ENCODE measurements around the gene NLGN4Y.

NLGN4Y gene

GRCh38 chrY:14524272-14525231 is at the start of gene NLGN4Y:
Gene NLGN4Y (plus strand): TSS chrY:14524529. CDS start chrY:14622120, 97,591 bp downstream.
- no peak for DNase-seq

DNA sequence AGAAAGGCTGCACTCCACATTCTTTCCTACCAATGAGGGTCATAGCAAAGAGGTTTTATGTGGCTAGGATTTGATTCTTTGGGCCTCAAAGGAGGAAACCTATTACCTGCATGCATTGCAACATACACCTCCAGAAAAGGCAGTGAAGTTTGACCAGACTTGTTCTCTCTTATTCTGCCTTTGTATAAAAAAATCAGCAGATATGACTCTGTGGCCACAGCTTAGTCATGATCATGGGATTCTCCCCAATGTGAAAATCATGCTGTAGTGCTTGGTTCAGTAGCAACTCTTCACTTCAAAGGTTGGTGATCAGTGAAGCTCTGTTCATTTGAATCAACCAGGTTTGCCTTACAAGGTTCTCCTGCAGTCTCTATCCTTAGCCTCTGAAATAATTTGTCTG is 38.4 kb upstream of the NLGN4Y start:
- no peak for DNase-seq

GRCh38 chrY:14490226-14490625 is 34.1 kb upstream of the NLGN4Y start:
- no peak for DNase-seq

DNA sequence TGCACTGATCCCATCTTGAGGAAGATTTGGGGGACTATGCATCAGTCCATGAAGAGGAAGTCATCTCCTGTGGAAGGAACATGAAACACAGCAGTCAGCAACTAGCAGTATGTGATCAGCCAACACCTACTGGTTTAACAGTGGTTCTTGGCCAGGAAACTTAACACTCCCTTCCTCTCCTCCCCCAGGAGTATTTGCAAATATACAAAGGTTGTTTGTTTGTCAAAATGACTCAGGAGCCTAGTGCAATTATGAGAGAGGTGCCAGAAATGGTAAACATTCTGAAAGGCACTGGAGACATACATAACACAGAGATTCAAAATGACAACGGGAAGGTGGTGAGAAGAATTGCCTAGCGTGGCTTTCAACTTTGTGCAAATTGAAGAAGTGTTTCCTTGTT is 26.3 kb upstream of the NLGN4Y start:
- no peak for DNase-seq

GRCh38 chrY:14504592-14504991 is 19.7 kb upstream of the NLGN4Y start:
- DNase-seq: no peak

- no peak for DNase-seq
Observed at GRCh38 chrY:14522379-14522950, 1.9 kb upstream of the NLGN4Y start.

- DNase-seq: no peak
Observed at GRCh38 chrY:14523491-14524271, 648 bp upstream of the NLGN4Y start.

- no peak for DNase-seq
Observed at GRCh38 chrY:14525315-14525714, 986 bp downstream of the NLGN4Y start.

DNA sequence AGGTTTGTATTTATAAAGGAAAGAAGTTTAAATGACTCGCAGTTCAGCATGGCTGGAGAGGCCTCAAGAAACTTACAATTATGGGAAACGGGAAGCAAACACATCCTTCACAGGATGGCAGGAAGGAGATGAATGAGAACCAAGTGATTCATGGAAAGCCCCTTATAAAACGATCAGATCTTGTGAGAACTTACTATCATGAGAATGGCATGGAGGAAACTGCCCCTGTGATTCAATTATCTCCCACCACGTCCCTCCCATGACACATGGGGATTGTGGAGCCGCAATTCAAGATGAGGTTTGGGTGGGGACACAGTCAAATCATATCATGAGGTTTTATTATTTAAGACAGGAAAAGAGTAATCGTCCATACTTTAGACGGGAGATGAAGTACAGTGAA is 4.0 kb downstream of the NLGN4Y start:
- DNase-seq: no peak

- no peak for DNase-seq
Observed at GRCh38 chrY:14536703-14537102, 12.4 kb downstream of the NLGN4Y start.

DNA sequence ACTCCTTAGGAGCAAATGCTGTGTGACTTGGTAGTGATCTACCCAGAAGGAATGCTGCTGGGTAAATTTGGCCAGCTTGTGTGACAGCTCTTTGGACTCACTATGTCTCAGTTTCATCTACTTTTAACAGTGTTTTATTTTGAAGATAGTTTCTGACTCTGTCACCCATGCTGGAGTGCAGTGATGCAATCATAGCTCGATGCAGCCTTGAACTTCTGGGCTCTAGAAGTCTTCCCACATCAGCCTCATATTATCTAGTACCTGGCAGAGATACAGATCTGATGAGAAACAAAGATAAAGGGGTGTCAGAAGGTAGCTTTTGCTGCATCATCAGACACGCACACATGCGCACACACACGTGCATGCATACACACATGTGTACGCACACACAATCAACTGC is 19.2 kb downstream of the NLGN4Y start:
- DNase-seq: no peak

DNA sequence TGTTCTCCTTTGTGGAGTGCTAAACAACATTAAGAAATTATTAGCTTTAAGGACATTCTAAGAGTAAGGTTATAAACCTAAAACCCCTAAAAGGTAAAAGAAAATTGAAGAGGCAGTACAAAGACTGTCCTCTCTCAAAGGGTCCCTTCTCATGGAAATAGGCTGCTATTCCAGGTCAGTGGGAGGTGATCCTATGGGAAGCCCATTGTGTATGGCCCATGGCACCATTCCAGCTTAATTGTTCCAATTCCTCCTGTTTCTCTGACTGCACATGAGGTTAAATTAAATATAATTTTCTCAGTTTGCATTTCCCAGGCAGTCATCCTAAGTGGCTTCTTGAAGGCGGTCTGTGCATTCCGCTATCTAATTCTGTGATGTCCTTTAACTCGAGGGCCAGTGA is 57.0 kb downstream of the NLGN4Y start:
- no peak for DNase-seq

DNA sequence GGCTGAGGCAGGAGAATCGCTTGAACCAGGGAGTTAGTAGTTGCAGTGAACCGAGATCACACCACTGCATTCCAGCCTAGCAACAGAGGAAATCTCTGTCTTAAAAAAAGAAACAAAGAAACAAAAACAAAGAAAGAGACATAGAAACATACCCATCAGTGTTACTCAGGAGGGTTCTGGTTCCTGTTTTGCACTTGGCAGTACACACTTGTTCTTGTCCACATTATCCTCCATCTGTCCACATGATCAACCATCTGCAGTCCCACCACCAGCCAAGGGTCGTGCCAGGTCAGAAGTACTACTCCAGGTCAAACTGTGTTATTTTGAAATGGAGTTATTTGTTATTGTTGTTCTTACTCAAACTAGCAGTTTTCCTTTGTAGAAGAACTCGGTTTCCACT is 62.4 kb downstream of the NLGN4Y start:
- no peak for DNase-seq

DNA sequence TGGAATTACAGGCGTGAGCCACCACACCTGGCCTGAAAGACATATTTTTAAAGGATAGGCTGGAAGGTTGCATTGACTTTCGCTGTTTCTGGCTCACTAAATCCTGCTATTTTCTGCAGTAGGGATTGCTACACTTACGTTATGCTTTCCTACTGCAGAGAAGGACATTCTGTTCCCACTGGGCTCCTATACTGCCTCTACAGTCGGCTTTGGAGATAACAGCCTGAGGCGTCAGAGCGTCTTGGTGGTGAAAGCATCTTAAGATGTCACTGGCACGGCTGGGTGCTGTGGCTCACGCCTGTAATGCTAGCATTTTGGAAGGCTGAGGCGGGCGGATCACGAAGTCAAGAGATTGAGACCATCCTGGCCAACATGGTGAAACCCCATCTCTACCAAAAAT is 77.0 kb downstream of the NLGN4Y start:
- no peak for DNase-seq

DNA sequence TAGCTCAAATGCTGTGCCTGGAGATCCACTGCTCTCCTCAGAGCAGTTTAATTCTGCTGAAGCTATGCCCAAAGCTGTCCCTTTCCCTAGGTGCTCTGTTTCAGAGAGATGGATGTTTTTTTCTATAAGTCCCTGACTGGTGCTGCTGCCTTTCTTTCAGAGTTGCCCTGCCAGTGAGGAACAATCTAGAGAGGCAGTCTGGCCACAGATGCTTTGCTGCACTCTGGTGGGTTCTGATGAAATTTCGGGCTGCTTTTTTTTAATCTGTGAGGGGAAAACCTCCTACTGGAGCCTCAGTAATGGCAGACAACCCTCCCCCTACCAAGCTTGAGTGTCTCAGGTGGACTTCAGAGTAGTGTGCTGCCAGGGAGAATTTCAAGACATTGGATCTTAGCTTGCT is 93.3 kb downstream of the NLGN4Y start:
- DNase-seq: no peak

DNA sequence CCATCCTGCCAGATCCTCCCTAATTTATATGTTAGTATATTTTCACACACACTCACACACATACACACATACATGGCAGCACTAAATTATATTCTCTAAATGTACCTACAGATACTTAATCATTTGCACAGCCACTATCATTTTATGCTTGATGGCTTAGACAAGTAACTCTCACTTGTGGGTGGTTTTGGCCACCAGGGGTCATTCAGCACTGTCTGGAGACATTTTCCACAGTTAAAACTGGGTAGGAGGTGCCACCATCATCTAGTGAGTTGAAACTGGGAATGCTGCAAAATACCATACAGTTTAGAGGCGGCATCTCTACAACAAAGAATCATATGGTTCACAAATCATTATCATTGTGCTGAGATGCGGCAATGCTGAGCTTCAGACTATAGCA is 94.2 kb downstream of the NLGN4Y start:
- no peak for DNase-seq

- no peak for DNase-seq
Observed at GRCh38 chrY:14628208-14628607, 103.9 kb downstream of the NLGN4Y start.

DNA sequence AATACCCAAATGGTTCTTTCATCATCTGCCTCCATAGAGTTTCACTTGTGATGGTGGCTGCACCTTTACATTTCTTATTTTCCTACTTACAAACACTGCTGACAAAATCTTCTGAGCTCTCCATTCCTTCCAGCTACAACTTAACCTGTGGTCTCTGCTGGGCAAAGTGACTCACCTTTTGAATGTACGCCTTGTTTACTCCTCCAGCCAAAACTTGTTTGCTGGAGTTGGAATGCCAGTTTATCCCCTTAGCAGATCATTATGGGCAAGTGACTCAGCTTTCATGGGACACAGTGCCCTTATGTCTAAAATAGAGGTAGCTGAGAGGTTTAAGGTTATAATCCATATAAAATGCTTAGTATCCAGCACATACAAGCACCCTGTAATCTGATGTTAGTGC is 107.3 kb downstream of the NLGN4Y start:
- DNase-seq: no peak

DNA sequence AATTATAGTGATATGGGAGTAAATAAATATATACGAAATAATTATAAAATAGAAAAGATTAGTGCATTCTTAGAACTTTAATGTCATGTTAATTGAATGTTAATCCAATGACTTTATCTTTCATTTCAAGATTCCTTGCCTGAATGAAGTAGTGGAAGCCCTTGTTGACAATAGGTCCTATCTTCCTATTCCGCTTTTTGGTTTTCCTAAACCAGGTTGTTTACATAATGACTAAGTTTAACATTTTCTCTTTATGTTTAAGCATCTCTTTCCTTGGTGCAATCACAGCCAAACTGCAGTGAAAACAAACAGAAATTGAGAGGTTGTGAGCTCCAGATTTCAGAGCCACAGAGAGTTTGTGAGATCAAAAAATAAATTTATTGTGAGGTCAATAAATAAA is 109.4 kb downstream of the NLGN4Y start:
- DNase-seq: no peak

DNA sequence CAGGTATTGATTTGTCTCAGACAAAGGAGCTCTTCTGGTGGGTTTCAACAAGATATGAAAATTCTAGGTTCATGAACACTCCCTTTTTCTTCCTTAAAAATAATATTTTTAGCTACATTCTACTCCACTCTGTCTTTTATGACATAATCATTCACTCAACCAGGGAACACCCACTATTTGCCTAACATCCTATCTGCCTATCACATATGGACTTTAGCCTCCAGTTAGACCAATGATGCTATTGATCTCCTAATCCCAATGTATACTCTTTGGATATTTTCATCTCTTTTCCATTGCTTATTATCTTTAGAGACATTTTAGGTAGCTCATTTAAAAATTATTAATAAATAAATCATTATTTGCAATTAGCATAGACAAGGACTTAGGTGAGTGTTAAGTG is 110.6 kb downstream of the NLGN4Y start:
- DNase-seq: no peak

GRCh38 chrY:14637551-14637950 is 113.2 kb downstream of the NLGN4Y start:
- DNase-seq: no peak

GRCh38 chrY:14641853-14642252 is 117.5 kb downstream of the NLGN4Y start:
- DNase-seq: no peak

- no peak for DNase-seq
Observed at GRCh38 chrY:14644157-14644952, 120.0 kb downstream of the NLGN4Y start.

Measured in NCI-H446 treated with DMSO at 0.1 percent for 48 hours (cell line).